GM18867 (cell line): ENCODE results near the gene IFITM1.
"Not testable (repeated sequence)": the region's sequence is repeated elsewhere in the genome, so short reads cannot be mapped to it uniquely, and the experiment has no call there.

Experiments used
- ATAC-seq: cut with Tn5 transposase; IDR thresholded peaks from one replicate; pipeline ENCODE4 v1.9.1; 2021; ENCODE audit warnings: mild to moderate bottlenecking, moderate library complexity; ENCODE audit not compliant: unreplicated experiment

IFITM1 gene

GRCh38 chr11:308740-309665, 4.8 kb upstream of the IFITM1 start:
- not testable (repeated sequence) for ATAC-seq

- ATAC-seq = not testable (repeated sequence)
These were observed 3.8 kb upstream of the IFITM1 start for GRCh38 chr11:309979-310572.

GRCh38 chr11:311013-311748, 2.7 kb upstream of the IFITM1 start:
- ATAC-seq = peak; percentile 38

GRCh38 chr11:312092-312816, 1.6 kb upstream of the IFITM1 start:
- no peak for ATAC-seq

GRCh38 chr11:313304-313786, 495 bp upstream of the IFITM1 start:
- ATAC-seq = no peak

GRCh38 chr11:314554-314875, 675 bp downstream of the IFITM1 start:
- ATAC-seq = not testable (repeated sequence)

GRCh38 chr11:315051-315481, 1.2 kb downstream of the IFITM1 start:
- no peak for ATAC-seq

GRCh38 chr11:315516-315994, 1.7 kb downstream of the IFITM1 start:
- ATAC-seq = no peak

- no peak for ATAC-seq
These were observed 2.3 kb downstream of the IFITM1 start for GRCh38 chr11:316031-316701.

GRCh38 chr11:316891-317301, 3.1 kb downstream of the IFITM1 start:
- no peak for ATAC-seq

GRCh38 chr11:317668-318404, 4.0 kb downstream of the IFITM1 start:
- ATAC-seq = not testable (repeated sequence)

GRCh38 chr11:318405-319120, 4.7 kb downstream of the IFITM1 start:
- not testable (repeated sequence) for ATAC-seq

- ATAC-seq = not testable (repeated sequence)
These were observed 5.5 kb downstream of the IFITM1 start for GRCh38 chr11:319121-319887.

- not testable (repeated sequence) for ATAC-seq
These were observed 6.0 kb downstream of the IFITM1 start for GRCh38 chr11:319888-320273.

- ATAC-seq = no peak
These were observed 10.3 kb downstream of the IFITM1 start for GRCh38 chr11:324156-324555.

GRCh38 chr11:324593-325517, 11.0 kb downstream of the IFITM1 start:
- ATAC-seq = not testable (repeated sequence)
